Measurements from ENCODE around the gene MPI.

MPI gene

GRCh38 chr15:74868059-74868458 is 21.8 kb upstream of the MPI start:
- DNase-seq (ENCODE audit: low read depth): no peak
- TF ChIP-seq, protein P1, sequence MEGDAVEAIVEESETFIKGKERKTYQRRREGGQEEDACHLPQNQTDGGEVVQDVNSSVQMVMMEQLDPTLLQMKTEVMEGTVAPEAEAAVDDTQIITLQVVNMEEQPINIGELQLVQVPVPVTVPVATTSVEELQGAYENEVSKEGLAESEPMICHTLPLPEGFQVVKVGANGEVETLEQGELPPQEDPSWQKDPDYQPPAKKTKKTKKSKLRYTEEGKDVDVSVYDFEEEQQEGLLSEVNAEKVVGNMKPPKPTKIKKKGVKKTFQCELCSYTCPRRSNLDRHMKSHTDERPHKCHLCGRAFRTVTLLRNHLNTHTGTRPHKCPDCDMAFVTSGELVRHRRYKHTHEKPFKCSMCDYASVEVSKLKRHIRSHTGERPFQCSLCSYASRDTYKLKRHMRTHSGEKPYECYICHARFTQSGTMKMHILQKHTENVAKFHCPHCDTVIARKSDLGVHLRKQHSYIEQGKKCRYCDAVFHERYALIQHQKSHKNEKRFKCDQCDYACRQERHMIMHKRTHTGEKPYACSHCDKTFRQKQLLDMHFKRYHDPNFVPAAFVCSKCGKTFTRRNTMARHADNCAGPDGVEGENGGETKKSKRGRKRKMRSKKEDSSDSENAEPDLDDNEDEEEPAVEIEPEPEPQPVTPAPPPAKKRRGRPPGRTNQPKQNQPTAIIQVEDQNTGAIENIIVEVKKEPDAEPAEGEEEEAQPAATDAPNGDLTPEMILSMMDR (IDR thresholded peaks at IDR 0.05; ENCODE audit: control insufficient read depth, insufficient read depth, low read depth, low read length, missing control alignments): no peak
- no peak overlapping the region for H3K4me3 ChIP-seq (ENCODE audit: control insufficient read depth, low read depth, low read length)

DNA sequence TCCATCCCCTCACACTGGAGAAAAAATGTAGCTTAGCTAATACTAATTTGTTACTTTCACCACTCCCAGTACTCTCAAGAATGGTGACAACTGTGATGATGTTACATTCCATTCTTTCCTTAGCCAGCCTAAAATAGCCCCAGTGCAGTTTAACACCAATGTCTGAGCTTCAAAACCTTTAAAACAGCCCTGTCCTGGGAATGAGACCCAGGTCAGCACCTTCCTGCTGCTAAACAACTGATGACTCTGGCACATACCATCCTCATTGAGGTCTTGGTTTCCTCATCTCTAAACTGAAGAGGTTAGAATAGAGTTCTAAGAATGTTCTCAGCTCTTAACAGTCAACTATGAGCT is 20.5 kb upstream of the MPI start:
- DNase-seq (ENCODE audit: low read depth): no peak
- TF ChIP-seq, protein P1 (IDR thresholded peaks at IDR 0.05; ENCODE audit: control insufficient read depth, insufficient read depth, low read depth, low read length, missing control alignments): no peak
- H3K4me3 ChIP-seq (ENCODE audit: control insufficient read depth, low read depth, low read length): no peak overlapping the region

GRCh38 chr15:74869726-74870407 is 20.0 kb upstream of the MPI start:
- TF ChIP-seq, protein P1 (IDR thresholded peaks at IDR 0.05; ENCODE audit: control insufficient read depth, insufficient read depth, low read depth, low read length, missing control alignments): no peak
- H3K4me3 ChIP-seq (ENCODE audit: control insufficient read depth, low read depth, low read length): no peak overlapping the region
- no peak for DNase-seq (ENCODE audit: low read depth)

GRCh38 chr15:74870436-74871215 is 19.2 kb upstream of the MPI start:
- TF ChIP-seq, protein P1 (IDR thresholded peaks at IDR 0.05; ENCODE audit: control insufficient read depth, insufficient read depth, low read depth, low read length, missing control alignments): no peak
- no peak overlapping the region for H3K4me3 ChIP-seq (ENCODE audit: control insufficient read depth, low read depth, low read length)
- DNase-seq (ENCODE audit: low read depth): no peak

DNA sequence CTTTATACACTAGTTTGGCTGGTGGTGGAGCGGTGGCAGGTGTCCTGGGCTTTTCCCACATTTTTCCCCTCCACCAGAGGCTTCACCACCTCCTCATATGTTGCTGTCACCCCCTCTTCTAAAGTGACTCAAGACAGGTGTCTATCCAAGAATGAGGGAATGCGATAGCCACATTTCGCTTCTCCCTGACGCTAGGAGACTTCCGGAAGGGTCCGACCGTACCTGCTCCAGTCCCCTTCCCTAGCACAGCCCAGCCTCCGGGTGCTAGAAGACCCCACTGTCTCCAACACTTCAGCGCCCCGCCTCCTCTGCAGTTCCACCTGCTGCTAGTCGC is 17.2 kb upstream of the MPI start:
- DNase-seq (ENCODE audit: low read depth): no peak
- H3K4me3 ChIP-seq (ENCODE audit: control insufficient read depth, low read depth, low read length): peak overlapping the region; percentile 91
- TF ChIP-seq, protein P1 (IDR thresholded peaks at IDR 0.05; ENCODE audit: control insufficient read depth, insufficient read depth, low read depth, low read length, missing control alignments): no peak

DNA sequence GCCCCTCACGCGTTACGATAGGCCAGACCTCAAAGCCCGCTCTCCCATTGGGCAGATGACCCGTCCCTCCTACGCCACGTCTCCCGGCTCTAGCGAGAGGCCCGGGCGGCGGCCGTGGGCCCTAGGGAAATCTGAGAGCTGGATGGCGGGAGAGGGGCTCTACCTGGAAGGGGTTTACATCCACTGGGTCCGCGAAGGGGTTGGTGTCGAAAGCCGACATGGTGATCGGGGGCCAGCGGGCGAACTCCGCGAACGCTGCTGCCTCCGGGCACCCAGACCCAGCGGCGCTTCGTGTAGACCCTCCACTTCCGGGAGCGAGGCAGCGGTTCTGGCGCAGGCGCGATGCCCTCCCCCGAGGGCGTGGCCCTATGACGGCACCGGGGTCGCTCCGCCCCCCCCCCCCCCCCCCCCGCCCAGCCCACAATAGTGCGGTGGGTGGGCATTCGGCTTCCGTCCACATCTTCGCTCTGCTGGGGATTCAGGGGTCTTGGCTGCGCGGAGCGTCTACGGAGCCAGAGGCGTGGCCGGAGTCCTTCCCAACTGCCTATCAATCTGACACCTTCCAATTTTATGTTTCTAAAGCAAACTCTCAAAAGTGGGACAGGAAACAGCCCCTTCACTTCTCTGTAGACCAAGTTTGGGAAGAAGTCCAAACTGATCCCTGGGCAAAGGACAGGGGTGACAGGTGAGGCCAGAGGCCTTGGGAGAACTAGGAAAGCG is 16.6 kb upstream of the MPI start, which contains the start of gene SCAMP2:
Gene SCAMP2, minus strand, starts transcription at position 330 of the 720 bp plus-strand sequence. Its CDS starts 110 bp downstream, at position 220.
- H3K4me3 ChIP-seq (ENCODE audit: control insufficient read depth, low read depth, low read length): peak within 1 kb of the TSS; percentile 91
- DNase-seq (ENCODE audit: low read depth): peak; percentile 81
- TF ChIP-seq, protein P1 (IDR thresholded peaks at IDR 0.05; ENCODE audit: control insufficient read depth, insufficient read depth, low read depth, low read length, missing control alignments): no peak
